ENCODE data around the gene TLE6.
"Not testable (repeated sequence)": the region's sequence is repeated elsewhere in the genome, so short reads cannot be mapped to it uniquely, and the experiment has no call there.

The TLE6 gene

GRCh38 chr19:3004522-3004921 lies 27.2 kb downstream of the TLE6 start:
- DNase-seq (ENCODE audit: low spot score): no peak

GRCh38 chr19:3005345-3005744 lies 28.0 kb downstream of the TLE6 start:
- no peak for DNase-seq (ENCODE audit: low spot score)

- peak; percentile 8 for DNase-seq (ENCODE audit: low spot score)
Measured at GRCh38 chr19:3006075-3006767, 28.9 kb downstream of the TLE6 start.

GRCh38 chr19:3007975-3008374 lies 30.6 kb downstream of the TLE6 start:
- DNase-seq (ENCODE audit: low spot score): no peak

- no peak for DNase-seq (ENCODE audit: low spot score)
Measured at GRCh38 chr19:3008994-3009393, 31.6 kb downstream of the TLE6 start.

- no peak for DNase-seq (ENCODE audit: low spot score)
Measured at GRCh38 chr19:3010871-3011270, 33.5 kb downstream of the TLE6 start.

GRCh38 chr19:3012059-3012458 lies 34.7 kb downstream of the TLE6 start:
- DNase-seq (ENCODE audit: low spot score): not testable (repeated sequence)

- DNase-seq (ENCODE audit: low spot score): no peak
Measured at GRCh38 chr19:3012621-3013262, 35.4 kb downstream of the TLE6 start.

- DNase-seq (ENCODE audit: low spot score): no peak
Measured at GRCh38 chr19:3013263-3013725, 35.9 kb downstream of the TLE6 start.

- no peak for DNase-seq (ENCODE audit: low spot score)
Measured at GRCh38 chr19:3014135-3014534, 36.8 kb downstream of the TLE6 start.

GRCh38 chr19:3015126-3016057 lies 38.0 kb downstream of the TLE6 start:
- no peak for DNase-seq (ENCODE audit: low spot score)

- DNase-seq (ENCODE audit: low spot score): no peak
Measured at GRCh38 chr19:3017923-3018322, 40.6 kb downstream of the TLE6 start.

- DNase-seq (ENCODE audit: low spot score): no peak
Measured at GRCh38 chr19:3019211-3019854, 42.0 kb downstream of the TLE6 start.

- no peak for DNase-seq (ENCODE audit: low spot score)
Measured at GRCh38 chr19:3020321-3020960, 43.1 kb downstream of the TLE6 start.

GRCh38 chr19:3024509-3024869 lies 47.1 kb downstream of the TLE6 start:
- peak; percentile 43 for DNase-seq (ENCODE audit: low spot score)

GRCh38 chr19:3024870-3025548 lies 47.6 kb downstream of the TLE6 start:
- DNase-seq (ENCODE audit: low spot score): no peak

GRCh38 chr19:3025549-3025886 lies 48.2 kb downstream of the TLE6 start:
- no peak for DNase-seq (ENCODE audit: low spot score)

- no peak for DNase-seq (ENCODE audit: low spot score)
Measured at GRCh38 chr19:3026768-3027167, 49.4 kb downstream of the TLE6 start.

- no peak for DNase-seq (ENCODE audit: low spot score)
Measured at GRCh38 chr19:3027292-3027691, 49.9 kb downstream of the TLE6 start.

- no peak for DNase-seq (ENCODE audit: low spot score)
Measured at GRCh38 chr19:3027981-3028304, 50.6 kb downstream of the TLE6 start.

- no peak for DNase-seq (ENCODE audit: low spot score)
Measured at GRCh38 chr19:3028305-3029064, 51.1 kb downstream of the TLE6 start.

Measured in activated CD4-positive, alpha-beta T cell treated with anti-CD3 and anti-CD28 coated beads, Interleukin-2, Interleukin-4, amounts not matched to agents 100 ng/mL and 50 ng/mL, durations not matched to agents 16 hours and 8 hours (primary cell).